ENCODE data around the gene LTV1. TPM values are rescaled to one million over a fixed set of nuclear protein-coding genes. Genes with fewer than 3 reads are reported as not detected.
"Not testable (repeated sequence)": the region's sequence is repeated elsewhere in the genome, so short reads cannot be mapped to it uniquely, and the experiment has no call there.

The LTV1 gene
- 10 to 100 TPM; 14.1 to 47.5 (median 23.8) TPM for total RNA-seq

GRCh38 chr6:143842902-143843676 lies at the start of gene LTV1:
LTV1 (plus strand) TSS chr6:143843338; CDS start chr6:143843478, 140 bp downstream.
- Histone ChIP-seq H3K4me1 (replicated peaks in 1 of 2) (peaks cover 10 to 14% of the 10 kb centered on the region in 2 donors), H3K4me3 (peak within 1 kb of the TSS; percentile 52 to 86 (median 64)), H3K27ac (peak within 1 kb of the TSS; percentile 88 to 92)
- WGBS, 10 experiments, result 0 to 2% (median 0%) methylated on average over 7 to 25 of the region's 64 CpGs; no CpG with 5 or more reads in 4 of the 10 experiments
- ATAC-seq (replicated peaks in 6 of 8), result peak; percentile 97 to 99 (median 97)
- in situ Hi-C loops (cut with MboI; ENCODE audit: low pct_unique_long_range_greater_than_20kb in 2 of 9, low sequenced_read_pairs in 9 of 9, unreplicated experiment in 9 of 9), result no loop called here

- in situ Hi-C loops (cut with MboI; ENCODE audit: low pct_unique_long_range_greater_than_20kb in 2 of 9, low sequenced_read_pairs in 9 of 9, unreplicated experiment in 9 of 9); ATAC-seq (replicated peaks in 6 of 8): not testable (repeated sequence)
- no CpG with 5 or more reads among the region's 2 CpGs for WGBS, 10 experiments
These were observed 46.6 kb upstream of the LTV1 start for GRCh38 chr6:143796551-143796950.

GRCh38 chr6:143798487-143798886 lies 44.7 kb upstream of the LTV1 start:
- ATAC-seq (replicated peaks in 6 of 8); H3K4me1 ChIP-seq (replicated peaks in 1 of 2); H3K4me3 ChIP-seq; H3K27ac ChIP-seq; in situ Hi-C loops (cut with MboI; ENCODE audit: low pct_unique_long_range_greater_than_20kb in 2 of 9, low sequenced_read_pairs in 9 of 9, unreplicated experiment in 9 of 9): not testable (repeated sequence)
- 67 to 100% (median 93%) methylated on average over 1 to 3 of the region's 3 CpGs; no CpG with 5 or more reads in 2 of the 10 experiments for WGBS, 10 experiments

More at GRCh38 chr6:143796551-143796950, 46.6 kb upstream of the LTV1 start:
- H3K27ac ChIP-seq; H3K4me3 ChIP-seq; H3K4me1 ChIP-seq (replicated peaks in 1 of 2): not testable (repeated sequence)

GRCh38 chr6:143802833-143803565 lies 40.1 kb upstream of the LTV1 start:
- no peak overlapping the region for H3K4me3 ChIP-seq
- peak in 1 of 8 experiments; percentile 20 for ATAC-seq (replicated peaks in 6 of 8)
- no peak overlapping the region for H3K27ac ChIP-seq
- H3K4me1 ChIP-seq (replicated peaks in 1 of 2), result no peaks in the 10 kb centered on the region
- in situ Hi-C loops (cut with MboI; ENCODE audit: low pct_unique_long_range_greater_than_20kb in 2 of 9, low sequenced_read_pairs in 9 of 9, unreplicated experiment in 9 of 9), result loop anchor here in 1 of 9 experiments (25.0 kb wide), 1 partner anchor 216 kb away; no protein-coding TSS in a partner anchor
- 85 to 100% (median 97%) methylated on average over 1 to 6 of the region's 8 CpGs; no CpG with 5 or more reads in 2 of the 10 experiments for WGBS, 10 experiments

- H3K4me1 ChIP-seq (replicated peaks in 1 of 2), result no peaks in the 10 kb centered on the region
- no peak overlapping the region for H3K4me3 ChIP-seq
- no peak overlapping the region for H3K27ac ChIP-seq
- ATAC-seq (replicated peaks in 6 of 8), result no peak
- WGBS, 10 experiments, result 86 to 97% (median 90%) methylated on average over 2 to 9 of the region's 9 CpGs; no CpG with 5 or more reads in 1 of the 10 experiments
- in situ Hi-C loops (cut with MboI; ENCODE audit: low pct_unique_long_range_greater_than_20kb in 2 of 9, low sequenced_read_pairs in 9 of 9, unreplicated experiment in 9 of 9), result loop anchor here in 1 of 9 experiments (25.0 kb wide), 1 partner anchor 217 kb away; no protein-coding TSS in a partner anchor
These were observed 39.2 kb upstream of the LTV1 start for GRCh38 chr6:143803769-143804568.

- in situ Hi-C loops (cut with MboI; ENCODE audit: low pct_unique_long_range_greater_than_20kb in 2 of 9, low sequenced_read_pairs in 9 of 9, unreplicated experiment in 9 of 9), result loop anchor here in 1 of 9 experiments (25.0 kb wide), 1 partner anchor 218 kb away; no protein-coding TSS in a partner anchor
- 81 to 100% (median 100%) methylated on average over 1 to 4 of the region's 4 CpGs; no CpG with 5 or more reads in 5 of the 10 experiments for WGBS, 10 experiments
- no peak for ATAC-seq (replicated peaks in 6 of 8)
- no peak overlapping the region for H3K27ac ChIP-seq
- no peak overlapping the region for H3K4me3 ChIP-seq
- no peaks in the 10 kb centered on the region for H3K4me1 ChIP-seq (replicated peaks in 1 of 2)
These were observed 38.3 kb upstream of the LTV1 start for GRCh38 chr6:143804835-143805239.

GRCh38 chr6:143806282-143807102 lies 36.6 kb upstream of the LTV1 start:
- ATAC-seq (replicated peaks in 6 of 8), result no peak
- H3K27ac ChIP-seq, result no peak overlapping the region
- WGBS, 10 experiments, result 42 to 100% (median 90%) methylated on average over 2 to 8 of the region's 8 CpGs; no CpG with 5 or more reads in 1 of the 10 experiments
- no peaks in the 10 kb centered on the region for H3K4me1 ChIP-seq (replicated peaks in 1 of 2)
- in situ Hi-C loops (cut with MboI; ENCODE audit: low pct_unique_long_range_greater_than_20kb in 2 of 9, low sequenced_read_pairs in 9 of 9, unreplicated experiment in 9 of 9), result loop anchor here in 1 of 9 experiments (25.0 kb wide), 1 partner anchor 219 kb away; no protein-coding TSS in a partner anchor
- H3K4me3 ChIP-seq, result no peak overlapping the region

- H3K4me1 ChIP-seq (replicated peaks in 1 of 2), result no peaks in the 10 kb centered on the region
- ATAC-seq (replicated peaks in 6 of 8), result no peak
- in situ Hi-C loops (cut with MboI; ENCODE audit: low pct_unique_long_range_greater_than_20kb in 2 of 9, low sequenced_read_pairs in 9 of 9, unreplicated experiment in 9 of 9), result loop anchor here in 1 of 9 experiments (25.0 kb wide), 1 partner anchor 220 kb away; no protein-coding TSS in a partner anchor
- no peak overlapping the region for H3K27ac ChIP-seq
- 81 to 100% (median 90%) methylated on average over 2 to 6 of the region's 6 CpGs for WGBS, 10 experiments
- H3K4me3 ChIP-seq, result no peak overlapping the region
These were observed 35.9 kb upstream of the LTV1 start for GRCh38 chr6:143807103-143807772.

GRCh38 chr6:143810745-143811144 lies 32.4 kb upstream of the LTV1 start:
- in situ Hi-C loops (cut with MboI; ENCODE audit: low pct_unique_long_range_greater_than_20kb in 2 of 9, low sequenced_read_pairs in 9 of 9, unreplicated experiment in 9 of 9), result loop anchor here in 1 of 9 experiments (25.0 kb wide), 1 partner anchor 223 kb away; no protein-coding TSS in a partner anchor
- no peak overlapping the region for H3K27ac ChIP-seq
- no peak for ATAC-seq (replicated peaks in 6 of 8)
- WGBS, 10 experiments, result 68 to 100% (median 100%) methylated on average over 1 to 2 of the region's 2 CpGs; no CpG with 5 or more reads in 1 of the 10 experiments
- H3K4me1 ChIP-seq (replicated peaks in 1 of 2), result no peaks in the 10 kb centered on the region
- H3K4me3 ChIP-seq, result no peak overlapping the region

GRCh38 chr6:143811501-143812157 lies 31.5 kb upstream of the LTV1 start:
- Histone ChIP-seq H3K4me3 (no peak overlapping the region), H3K27ac (no peak overlapping the region), H3K4me1 (replicated peaks in 1 of 2) (no peaks in the 10 kb centered on the region)
- in situ Hi-C loops (cut with MboI; ENCODE audit: low pct_unique_long_range_greater_than_20kb in 2 of 9, low sequenced_read_pairs in 9 of 9, unreplicated experiment in 9 of 9), result loop anchor here in 1 of 9 experiments (25.0 kb wide), 1 partner anchor 224 kb away; no protein-coding TSS in a partner anchor
- 44 to 100% (median 92%) methylated on average over 1 to 2 of the region's 2 CpGs; no CpG with 5 or more reads in 2 of the 10 experiments for WGBS, 10 experiments
- ATAC-seq (replicated peaks in 6 of 8), result no peak

GRCh38 chr6:143817621-143818020 lies 25.5 kb upstream of the LTV1 start:
- H3K4me3 ChIP-seq, result no peak overlapping the region
- in situ Hi-C loops (cut with MboI; ENCODE audit: low pct_unique_long_range_greater_than_20kb in 2 of 9, low sequenced_read_pairs in 9 of 9, unreplicated experiment in 9 of 9), result loop anchor here in 1 of 9 experiments (25.0 kb wide), 1 partner anchor 230 kb away; no protein-coding TSS in a partner anchor
- H3K27ac ChIP-seq, result no peak overlapping the region
- no peak for ATAC-seq (replicated peaks in 6 of 8)
- no peaks in the 10 kb centered on the region for H3K4me1 ChIP-seq (replicated peaks in 1 of 2)
